Gastrocnemius medialis (tissue), 4 donors: ENCODE results near the gene NEO1. TPM values are rescaled to one million over a fixed set of nuclear protein-coding genes. Genes with fewer than 3 reads are reported as not detected.
"Not testable (repeated sequence)": the region's sequence is repeated elsewhere in the genome, so short reads cannot be mapped to it uniquely, and the experiment has no call there.

ENCODE experiments used
- ATAC-seq, 2 donors: fragments of 150-250 bp; one replicate each; pipeline ENCODE4 v1.9.1; 2016
- DNase-seq, 2 donors: peaks; one replicate each; pipeline ENCODE4 v3.0.0-alpha.2; 2019
- H3K27ac ChIP-seq, 4 donors: fragments of 200-600 bp; sonication (generic); 1 replicate in 1 of 4; 2 replicates in 3 of 4; pipeline ENCODE4 v1.5.1; 2016 to 2018; ENCODE audit warnings: mild to moderate bottlenecking in 2 of 4, moderate library complexity in 1 of 4
- H3K27me3 ChIP-seq, 3 donors: fragments of 200-600 bp; sonication (generic) in 2 of 3; 1 replicate in 1 of 3; 2 replicates in 2 of 3; pipeline versions ENCODE4 v1.5.1 to v1.6.0; 2016 to 2019; ENCODE audit warnings: mild to moderate bottlenecking in 1 of 3, moderate library complexity in 1 of 3
- H3K36me3 ChIP-seq, 2 donors: fragments of 200-600 bp; sonication (generic) in 1 of 2; one replicate each; pipeline ENCODE4 v1.5.1; 2017 to 2018
- H3K4me1 ChIP-seq, 2 donors: fragments of 200-600 bp; sonication (generic) in 1 of 2; one replicate each; pipeline ENCODE4 v1.5.1; 2016 to 2017; ENCODE audit warnings: mild to moderate bottlenecking in 2 of 2
- H3K4me3 ChIP-seq, 4 donors: fragments of 200-600 bp; sonication (generic) in 3 of 4; 1 replicate in 1 of 4; 2 replicates in 3 of 4; pipeline ENCODE4 v1.5.1; 2016 to 2019; ENCODE audit warnings: mild to moderate bottlenecking in 2 of 4
- H3K9me3 ChIP-seq, 3 donors: fragments of 200-600 bp; sonication (generic) in 2 of 3; 1 replicate in 1 of 3; 2 replicates in 2 of 3; pipeline ENCODE4 v1.5.1; 2016 to 2019
- CTCF ChIP-seq, 5 experiments: fragments of 450-650 bp in 3 of 5; fragments of 200-600 bp in 2 of 5; sonication (generic) in 2 of 5; IDR thresholded peaks in 4 of 5; conservative IDR thresholded peaks in 1 of 5; 1 replicate in 4 of 5; 2 replicates in 1 of 5; pipeline ENCODE4 v1.5.1; 2016 to 2019; ENCODE audit warnings: antibody characterized with exemption in 5 of 5, mild to moderate bottlenecking in 3 of 5, moderate library complexity in 3 of 5
- POLR2A ChIP-seq, 2 donors: fragments of 450-650 bp; IDR thresholded peaks; one replicate each; pipeline ENCODE4 v1.6.1; 2017; ENCODE audit warnings: antibody characterized with exemption in 2 of 2, mild to moderate bottlenecking in 2 of 2, moderate library complexity in 2 of 2
- in situ Hi-C, 4 donors: fragments of 200-750 bp; cut with MboI; loops; one replicate each; pipeline versions ENCODE4 v1.15.0 to v1.8.0; 2017; ENCODE audit warnings: low sequenced_read_pairs in 4 of 4
- intact Hi-C: fragments of 100-400 bp; cut with DNase I; formaldehyde crosslinking; loops from one replicate; pipeline ENCODE4 v1.15.1; 2023; ENCODE audit warnings: low total_unique reads
- total RNA-seq, 4 donors: library from RNA; depleted of rRNA; stranded (reverse); fragments of >200 nt; gene quantifications; one replicate each; pipeline versions ENCODE4 v1.1.0 to v1.2.3, GENCODE V29; 2016

The NEO1 gene
- total RNA-seq, 4 donors from 2014 or later = 13.8 to 32.0 (median 20.3) TPM

- intact Hi-C loops = no loop called here
- peaks cover 0 to 41% of the 10 kb centered on the region in 2 donors for H3K36me3 ChIP-seq
Observed at GRCh38 chr15:73293773-73294172, 241.5 kb downstream of the NEO1 start.

GRCh38 chr15:73295630-73296286 is 243.5 kb downstream of the NEO1 start:
- Histone ChIP-seq H3K27me3 (no peaks in the 10 kb centered on the region), H3K4me3 (no peak overlapping the region), H3K4me1 (no peaks in the 10 kb centered on the region), H3K27ac (no peak overlapping the region), H3K9me3 (no peaks in the 10 kb centered on the region), H3K36me3 (peaks cover 0 to 44% of the 10 kb centered on the region in 2 donors)
- DNase-seq (no peak), ATAC-seq (no peak)
- intact Hi-C loops = no loop called here
- no peak for TF ChIP-seq CTCF (IDR thresholded peaks at IDR 0.05 in 4 of 5, conservative IDR thresholded peaks at IDR 0.05 in 1 of 5)
- in situ Hi-C loops = loop anchor here in 1 of 4 donors (25.0 kb wide), 1 partner anchor 533 kb away; no protein-coding TSS in a partner anchor

More at GRCh38 chr15:73293773-73294172, 241.5 kb downstream of the NEO1 start:
- in situ Hi-C loops = loop anchor here in 1 of 4 donors (25.0 kb wide), 1 partner anchor 531 kb away; no protein-coding TSS in a partner anchor
- H3K27ac ChIP-seq = no peak overlapping the region
- no peak overlapping the region for H3K4me3 ChIP-seq
- H3K4me1 ChIP-seq = no peaks in the 10 kb centered on the region
- H3K9me3 ChIP-seq = no peaks in the 10 kb centered on the region
- no peak for TF ChIP-seq POLR2A (IDR thresholded peaks at IDR 0.05)
- no peak for TF ChIP-seq CTCF (IDR thresholded peaks at IDR 0.05 in 4 of 5, conservative IDR thresholded peaks at IDR 0.05 in 1 of 5)
- ATAC-seq (no peak), DNase-seq (no peak)
- H3K27me3 ChIP-seq = no peaks in the 10 kb centered on the region

- H3K4me3 ChIP-seq = no peak overlapping the region
- DNase-seq = no peak
- no peaks in the 10 kb centered on the region for H3K27me3 ChIP-seq
- no peaks in the 10 kb centered on the region for H3K4me1 ChIP-seq
- in situ Hi-C loops (loop anchor here in 1 of 4 donors (25.0 kb wide), 1 partner anchor 534 kb away; no protein-coding TSS in a partner anchor), intact Hi-C loops (no loop called here)
- no peak for ATAC-seq
- TF ChIP-seq CTCF (IDR thresholded peaks at IDR 0.05 in 4 of 5, conservative IDR thresholded peaks at IDR 0.05 in 1 of 5) (no peak), POLR2A (IDR thresholded peaks at IDR 0.05) (no peak)
- H3K36me3 ChIP-seq = peaks cover 0 to 46% of the 10 kb centered on the region in 2 donors
- H3K27ac ChIP-seq = no peak overlapping the region
- H3K9me3 ChIP-seq = no peaks in the 10 kb centered on the region
Observed at GRCh38 chr15:73296609-73297353, 244.5 kb downstream of the NEO1 start.

GRCh38 chr15:73298522-73299245 is 246.4 kb downstream of the NEO1 start:
- Histone ChIP-seq H3K36me3 (peaks cover 0 to 56% of the 10 kb centered on the region in 2 donors), H3K4me1 (no peaks in the 10 kb centered on the region), H3K27me3 (no peaks in the 10 kb centered on the region), H3K9me3 (no peaks in the 10 kb centered on the region), H3K4me3 (no peak overlapping the region), H3K27ac (no peak overlapping the region)
- DNase-seq = no peak
- intact Hi-C loops (no loop called here), in situ Hi-C loops (loop anchor here in 1 of 4 donors (25.0 kb wide), 1 partner anchor 536 kb away; no protein-coding TSS in a partner anchor)
- TF ChIP-seq POLR2A (IDR thresholded peaks at IDR 0.05) = no peak
- TF ChIP-seq CTCF (IDR thresholded peaks at IDR 0.05 in 4 of 5, conservative IDR thresholded peaks at IDR 0.05 in 1 of 5) = no peak
- ATAC-seq = no peak

GRCh38 chr15:73300286-73300685 is 248.0 kb downstream of the NEO1 start:
- H3K4me3 ChIP-seq, DNase-seq, in situ Hi-C loops, H3K27me3 ChIP-seq, H3K4me1 ChIP-seq, ATAC-seq, H3K9me3 ChIP-seq, H3K27ac ChIP-seq, intact Hi-C loops: not testable (repeated sequence)
- H3K36me3 ChIP-seq = peaks cover 0 to 58% of the 10 kb centered on the region in 2 donors
